Activated CD8-positive, alpha-beta memory T cell treated with anti-CD3 and anti-CD28 coated beads for 48 hours (primary cell): Measurements from ENCODE around the gene HSD17B11.
"Not testable (repeated sequence)": the region's sequence is repeated elsewhere in the genome, so short reads cannot be mapped to it uniquely, and the experiment has no call there.

Source experiments
- DNase-seq, 3 experiments: peaks; one replicate each; pipeline ENCODE4 v3.0.0-alpha.2; 2020; ENCODE audit warnings: low read depth in 2 of 3, low spot score in 2 of 3

Gene HSD17B11

DNA sequence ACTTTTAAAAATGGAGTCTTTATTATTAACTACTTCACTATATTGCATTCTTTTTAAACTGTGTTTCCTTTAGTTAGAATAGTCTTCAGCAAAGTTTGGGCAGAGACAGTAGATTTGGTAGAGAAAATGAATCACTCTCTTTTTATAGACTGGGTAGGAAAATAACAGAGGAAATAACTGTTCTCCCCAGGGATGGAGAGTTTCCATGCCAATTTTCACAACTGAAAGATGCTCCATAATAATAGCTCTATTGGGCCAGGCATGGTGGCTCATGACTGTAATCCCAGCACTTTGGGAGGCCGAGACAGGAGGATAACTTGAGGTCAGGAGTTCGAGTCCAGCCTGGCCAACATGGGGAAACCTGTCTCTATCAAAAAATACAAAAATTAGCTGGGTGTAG is 81.4 kb downstream of the HSD17B11 start:
- no peak for DNase-seq

DNA sequence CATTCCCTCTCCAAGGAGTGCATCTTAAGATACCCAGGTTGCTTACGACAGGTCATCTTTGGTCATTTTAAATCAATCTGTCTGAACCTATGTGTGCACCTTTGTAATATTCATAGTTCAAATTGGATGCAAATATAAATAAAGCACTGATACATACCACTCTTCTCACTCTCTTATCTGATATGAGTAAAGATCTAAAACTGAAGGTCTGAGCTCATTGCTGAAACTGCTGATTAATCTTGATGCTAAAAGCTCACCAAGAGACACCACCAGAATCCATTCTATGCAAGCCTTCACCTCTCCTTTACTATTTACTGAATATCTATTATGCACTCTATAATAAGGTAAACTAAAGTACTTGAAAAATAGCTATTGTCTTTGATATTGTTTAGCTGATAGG is 84.9 kb downstream of the HSD17B11 start:
- no peak for DNase-seq

DNA sequence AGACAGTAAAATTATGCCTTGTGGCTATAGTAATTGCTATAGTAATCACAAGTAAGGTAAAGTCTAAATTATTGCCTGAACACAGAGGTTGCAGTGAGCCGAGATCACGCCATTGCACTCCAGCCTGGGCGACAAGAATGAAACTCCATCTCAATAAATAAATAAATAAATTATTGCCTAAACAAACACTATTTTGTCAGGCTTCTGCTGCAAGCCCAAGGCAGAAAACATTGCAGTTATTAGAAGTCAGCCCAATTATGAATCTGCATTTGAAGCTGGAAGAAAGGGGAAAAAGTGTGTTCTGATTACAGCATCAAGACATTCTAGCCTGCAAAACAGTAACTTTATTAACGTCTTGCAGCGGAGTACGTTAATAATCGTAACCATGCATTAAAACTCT is 85.4 kb downstream of the HSD17B11 start:
- DNase-seq: no peak

DNA sequence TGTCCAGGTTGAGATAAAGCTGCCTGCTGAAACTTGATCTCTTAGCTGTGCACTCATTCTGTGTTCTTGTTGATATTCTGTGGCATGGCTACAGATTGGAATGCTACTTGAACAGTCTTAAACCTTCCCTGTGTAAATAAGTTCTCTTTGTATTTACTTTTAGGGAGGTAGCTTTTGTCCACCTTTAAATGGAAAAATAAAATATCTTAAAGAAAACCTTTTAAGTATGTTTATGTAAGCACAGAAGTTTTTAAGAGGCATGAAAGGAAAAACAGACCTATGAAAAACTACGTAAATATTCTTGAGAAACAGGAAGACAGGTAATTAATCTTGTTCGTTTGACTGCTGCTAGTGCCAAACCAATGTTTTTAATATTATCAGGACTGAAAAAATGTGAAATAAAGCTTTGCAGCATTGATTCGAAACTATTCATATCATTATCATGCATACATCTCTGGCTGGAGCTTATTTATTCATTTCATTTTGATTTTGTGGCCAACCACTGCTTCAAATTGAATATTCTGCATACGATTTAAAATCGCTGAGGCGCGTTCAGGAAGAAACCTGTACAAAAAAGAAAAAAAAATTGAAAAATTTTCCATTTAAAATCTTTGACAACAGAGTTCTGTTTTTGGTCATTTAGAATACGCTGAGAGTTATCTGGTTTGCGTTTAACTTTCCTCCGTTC is 86.1 kb downstream of the HSD17B11 start:
- DNase-seq: no peak

DNA sequence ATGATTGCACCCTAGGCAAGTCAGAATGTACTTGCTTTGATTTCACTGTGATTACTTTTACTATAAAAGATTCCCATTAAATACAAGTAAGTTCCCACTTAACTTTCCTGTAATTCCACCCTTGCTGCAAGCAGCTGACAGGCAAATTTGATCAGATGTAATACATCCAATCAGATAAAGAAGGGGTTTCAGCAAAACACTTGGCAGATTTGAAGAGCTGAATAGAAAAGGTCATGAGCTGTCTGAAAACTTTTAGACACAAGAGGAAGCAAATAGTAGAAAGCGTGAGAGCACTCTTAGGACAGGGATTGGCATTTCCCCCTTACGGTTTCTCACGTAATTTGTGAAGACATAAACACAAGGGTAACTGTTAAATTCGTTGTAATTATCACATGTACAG is 91.1 kb downstream of the HSD17B11 start:
- no peak for DNase-seq

DNA sequence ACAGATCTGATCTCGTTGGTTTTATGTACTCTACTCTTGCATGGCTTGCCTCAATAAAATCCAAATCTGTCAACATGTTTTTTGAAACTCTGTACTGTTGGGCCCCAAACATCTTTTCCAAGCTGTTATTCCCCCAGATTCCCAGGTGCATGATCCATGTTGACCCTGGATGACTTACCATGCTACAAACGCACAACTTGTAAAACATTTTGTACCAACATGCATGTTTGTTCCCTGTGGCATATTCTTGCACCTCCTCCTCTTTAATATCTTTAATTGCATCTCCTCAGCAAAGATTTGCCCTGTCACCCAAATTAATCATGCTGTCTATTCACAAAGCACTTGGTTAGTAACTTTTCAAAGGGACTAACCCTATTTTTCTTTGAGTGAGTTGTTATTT is 92.6 kb downstream of the HSD17B11 start:
- no peak for DNase-seq

DNA sequence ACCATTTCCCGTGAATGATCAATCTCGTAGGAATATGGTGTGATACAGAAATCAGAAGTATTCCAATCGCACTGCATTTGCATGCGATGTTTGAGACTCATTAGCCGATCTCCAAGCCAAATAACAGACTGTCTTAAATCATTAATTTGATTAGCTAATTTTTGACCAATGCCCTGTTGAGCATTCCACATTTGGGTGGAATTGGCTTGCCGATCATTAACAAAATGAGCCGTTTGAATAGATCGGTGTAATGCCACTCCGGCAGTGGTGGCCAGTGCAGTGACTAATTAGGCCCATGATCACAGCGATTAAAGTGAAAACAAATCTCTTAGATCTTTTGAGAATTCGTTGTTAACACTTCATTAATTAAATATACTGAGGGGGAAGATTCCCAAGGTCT is 96.1 kb downstream of the HSD17B11 start:
- not testable (repeated sequence) for DNase-seq

DNA sequence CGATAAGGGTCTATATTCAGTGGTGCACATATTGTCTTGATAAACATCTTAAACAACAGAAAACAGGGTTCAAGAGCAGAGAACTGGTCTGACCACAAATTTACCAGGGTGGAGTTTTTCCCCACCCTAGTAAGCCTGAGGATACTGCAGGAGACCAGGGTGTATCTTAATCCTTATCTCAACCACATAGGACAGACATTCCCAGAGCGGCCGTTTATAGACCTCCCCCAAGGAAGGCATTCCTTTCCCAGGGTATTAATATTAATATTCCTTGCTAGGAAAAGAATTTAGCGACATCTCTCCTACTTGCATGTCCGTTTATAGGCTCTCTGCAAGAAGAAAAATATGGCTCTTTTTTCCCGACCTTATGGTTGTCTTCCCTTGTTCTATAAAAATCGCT is 97.1 kb downstream of the HSD17B11 start:
- DNase-seq: not testable (repeated sequence)

DNA sequence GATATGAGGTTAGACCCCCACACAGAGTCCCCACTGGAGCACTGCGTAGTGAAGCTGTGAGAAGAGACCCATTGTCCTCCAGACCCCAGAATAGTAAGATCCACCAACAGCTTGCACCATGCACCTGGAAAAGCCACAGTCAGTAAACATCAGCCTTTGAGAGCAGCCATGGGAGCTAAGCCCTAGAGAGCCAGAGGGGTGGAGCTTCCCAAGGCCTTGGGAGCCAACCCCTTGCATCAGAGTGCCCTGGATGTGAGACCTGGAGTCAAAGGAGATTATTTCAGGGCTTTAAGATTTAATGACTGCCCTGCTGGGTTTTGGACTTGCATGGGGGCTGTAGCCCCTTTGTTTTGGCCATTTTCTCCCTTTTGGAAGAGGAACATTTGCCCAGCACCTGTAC is 104.0 kb downstream of the HSD17B11 start:
- DNase-seq: no peak
